Stimulated activated naive CD8-positive, alpha-beta T cell treated with anti-CD3 and anti-CD28 coated beads, Interleukin-15, Interleukin-2, amounts not matched to agents 100 ng/mL and 50 ng/mL, for 24 hours (primary cell): ENCODE measurements around the gene PDXK.
"Not testable (repeated sequence)": the region's sequence is repeated elsewhere in the genome, so short reads cannot be mapped to it uniquely, and the experiment has no call there.

Source experiments
- H3K27ac Mint-ChIP-seq: one replicate; pipeline ENCODE4 v1.8.0; 2021; ENCODE audit warnings: mild to moderate bottlenecking, mixed read lengths
- H3K27me3 Mint-ChIP-seq: one replicate; pipeline ENCODE4 v1.8.0; 2021; ENCODE audit warnings: mixed read lengths
- H3K36me3 Mint-ChIP-seq: one replicate; pipeline ENCODE4 v1.8.0; 2021; ENCODE audit warnings: low read depth, mixed read lengths
- H3K4me1 Mint-ChIP-seq: one replicate; pipeline ENCODE4 v1.8.0; 2021; ENCODE audit warnings: low read depth, mixed read lengths
- H3K4me3 Mint-ChIP-seq: one replicate; pipeline ENCODE4 v1.8.0; 2021; ENCODE audit warnings: mild to moderate bottlenecking, mixed read lengths
- H3K9me3 Mint-ChIP-seq: one replicate; pipeline ENCODE4 v1.8.0; 2021; ENCODE audit warnings: mixed read lengths

The PDXK gene

GRCh38 chr21:43708745-43709381 is 10.1 kb upstream of the PDXK start:
- peaks cover 10% of the 10 kb centered on the region for H3K27me3 Mint-ChIP-seq
- no peaks in the 10 kb centered on the region for H3K9me3 Mint-ChIP-seq
- H3K4me3 Mint-ChIP-seq = no peak overlapping the region
- no peaks in the 10 kb centered on the region for H3K36me3 Mint-ChIP-seq
- no peaks in the 10 kb centered on the region for H3K4me1 Mint-ChIP-seq
- H3K27ac Mint-ChIP-seq = no peak overlapping the region

DNA sequence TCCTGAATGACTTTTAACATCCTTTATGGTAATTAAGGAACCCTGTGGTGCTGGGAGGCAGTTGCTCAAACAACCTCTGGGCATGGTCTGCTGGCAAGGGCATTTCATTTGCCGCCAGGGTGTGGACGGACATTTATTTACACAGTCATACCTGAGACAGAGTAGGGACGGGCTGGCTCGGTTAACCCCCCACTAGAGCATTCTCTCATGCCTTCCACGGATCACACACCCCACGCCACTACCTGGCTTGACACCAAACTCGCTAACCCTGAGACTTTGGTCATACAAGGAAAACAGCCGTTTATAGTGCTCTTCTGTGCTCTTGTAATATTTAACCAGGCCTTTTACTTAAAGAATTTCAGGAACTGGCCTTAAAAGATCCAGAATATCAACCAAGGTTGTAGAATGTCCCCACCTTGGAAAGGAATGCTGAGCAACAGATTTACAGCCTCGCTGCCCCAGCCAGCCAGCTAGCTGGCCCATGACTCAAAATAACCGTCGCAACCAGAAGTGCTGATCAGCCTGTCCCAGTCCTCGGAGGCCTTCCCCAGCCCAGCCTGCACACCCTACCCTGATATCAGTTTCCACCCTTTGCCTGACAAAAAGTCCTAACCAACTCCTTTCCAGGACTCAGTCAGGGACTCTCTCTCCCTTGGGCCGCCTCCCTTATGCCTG is 6.5 kb upstream of the PDXK start:
- Mint-ChIP-seq H3K27me3 (peaks cover 10% of the 10 kb centered on the region), H3K9me3 (no peaks in the 10 kb centered on the region), H3K4me3 (no peak overlapping the region), H3K27ac (no peak overlapping the region), H3K36me3 (no peaks in the 10 kb centered on the region), H3K4me1 (peaks cover 12% of the 10 kb centered on the region)

DNA sequence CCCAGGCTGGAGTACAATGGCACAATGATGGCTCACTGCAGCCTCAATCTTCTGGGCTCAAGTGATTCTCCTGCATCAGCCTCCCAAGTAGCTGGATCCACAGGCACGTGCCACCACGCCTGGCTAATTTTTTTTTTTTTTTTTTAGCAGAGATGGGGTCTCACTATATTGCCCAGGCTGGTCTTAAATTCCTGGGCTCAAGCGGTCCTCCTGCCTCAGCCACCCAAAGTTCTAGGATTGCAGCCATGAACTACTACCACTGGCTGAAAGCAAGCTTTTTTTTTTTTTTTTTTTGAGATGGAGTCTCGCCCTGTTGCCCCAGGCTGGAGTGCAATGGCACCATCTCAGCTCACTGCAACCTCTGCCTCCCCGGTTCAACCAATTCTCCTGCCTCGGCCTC is 5.8 kb upstream of the PDXK start:
- H3K36me3 Mint-ChIP-seq, H3K4me3 Mint-ChIP-seq, H3K27ac Mint-ChIP-seq, H3K9me3 Mint-ChIP-seq: not testable (repeated sequence)
- Mint-ChIP-seq H3K4me1 (peaks cover 16% of the 10 kb centered on the region), H3K27me3 (peaks cover 14% of the 10 kb centered on the region)

GRCh38 chr21:43716376-43717165 is 2.4 kb upstream of the PDXK start:
- H3K27me3 Mint-ChIP-seq = peaks cover 10% of the 10 kb centered on the region
- peak overlapping the region; percentile 7 for H3K4me3 Mint-ChIP-seq
- H3K36me3 Mint-ChIP-seq = no peaks in the 10 kb centered on the region
- H3K27ac Mint-ChIP-seq = peak overlapping the region; percentile 67
- peaks cover 34% of the 10 kb centered on the region for H3K4me1 Mint-ChIP-seq
- H3K9me3 Mint-ChIP-seq = no peaks in the 10 kb centered on the region

DNA sequence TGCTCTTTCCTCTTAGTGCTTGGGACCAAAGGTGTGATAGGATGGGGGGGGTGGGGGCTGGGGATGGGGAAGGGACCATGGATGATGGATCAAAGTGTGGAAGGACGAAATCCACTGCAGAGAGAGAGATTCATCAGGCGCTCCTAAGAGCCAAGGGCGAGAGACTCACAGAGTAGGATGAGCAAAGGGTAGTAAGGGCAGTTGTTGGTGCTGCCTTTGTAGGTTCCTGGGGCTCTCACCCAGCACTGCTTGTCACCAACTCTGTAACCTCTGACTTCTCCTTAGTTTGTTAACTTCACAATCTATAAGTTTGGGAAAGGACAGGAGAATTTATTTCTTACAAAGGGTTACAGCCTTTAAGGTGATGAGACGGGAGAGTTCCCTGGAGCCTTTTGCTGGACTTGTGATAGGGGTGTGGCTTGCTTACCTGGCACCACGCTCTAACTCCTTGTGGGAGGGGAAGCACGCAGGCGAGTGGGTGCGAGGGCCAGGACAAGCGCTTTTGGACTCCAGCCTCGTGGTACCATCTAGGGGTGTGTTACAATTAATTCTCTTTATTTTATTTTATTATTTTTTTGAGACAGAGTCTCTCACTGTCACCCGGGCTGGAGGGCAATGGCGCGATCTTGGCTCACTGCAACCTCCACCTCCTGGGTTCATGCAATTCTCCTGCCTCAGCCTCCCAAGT is 1.6 kb upstream of the PDXK start:
- Mint-ChIP-seq H3K4me1 (peaks cover 34% of the 10 kb centered on the region), H3K9me3 (no peaks in the 10 kb centered on the region), H3K36me3 (no peaks in the 10 kb centered on the region), H3K4me3 (peak overlapping the region; percentile 52), H3K27me3 (peaks cover 4% of the 10 kb centered on the region), H3K27ac (peak overlapping the region; percentile 67)

DNA sequence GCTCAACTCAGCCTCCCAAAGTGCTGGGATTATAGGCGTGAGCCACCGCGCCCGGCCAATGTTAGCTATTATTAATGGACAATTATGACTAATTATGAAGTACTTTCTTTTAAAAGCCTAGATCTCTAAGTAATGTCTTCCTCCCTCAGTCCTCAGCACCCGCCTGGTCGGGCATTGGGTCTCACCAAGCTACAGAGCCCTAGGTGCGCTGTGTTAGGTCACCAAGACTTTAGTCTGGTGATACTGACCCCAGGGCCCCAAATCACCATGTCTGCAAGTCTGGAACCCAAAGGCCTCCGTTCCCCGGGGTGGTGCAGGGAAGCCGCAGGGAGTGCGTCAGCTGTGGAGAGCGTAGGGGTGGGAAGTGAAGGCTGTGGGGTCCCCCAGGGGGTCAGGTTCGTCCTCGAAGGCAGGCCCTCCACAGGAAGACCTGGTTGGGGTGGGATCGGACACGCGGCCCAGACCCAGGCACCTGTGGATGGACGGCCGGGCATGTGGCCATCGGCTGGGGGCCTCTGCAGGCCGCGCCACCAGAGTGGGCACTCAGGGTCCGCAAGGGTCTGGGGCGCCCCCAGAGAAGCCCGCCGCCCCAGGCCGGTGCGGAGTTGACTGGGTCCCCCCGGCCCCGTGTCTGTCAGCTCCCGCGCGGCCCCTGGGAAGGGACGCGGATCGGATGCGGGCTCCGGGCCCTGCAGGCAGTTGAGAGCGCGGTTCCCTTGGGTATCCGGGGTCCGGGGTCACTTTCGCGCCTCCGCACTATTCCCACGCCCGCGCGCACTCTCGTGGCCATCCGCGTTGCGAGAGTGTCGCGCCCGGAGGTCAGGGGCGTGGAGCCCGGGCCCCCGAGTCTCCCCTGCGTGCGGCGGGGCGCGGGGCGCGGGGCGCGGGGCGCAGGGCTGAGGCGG is 710 bp upstream of the PDXK start:
- H3K36me3 Mint-ChIP-seq = no peaks in the 10 kb centered on the region
- H3K4me1 Mint-ChIP-seq = peaks cover 38% of the 10 kb centered on the region
- peak overlapping the region; percentile 75 for H3K4me3 Mint-ChIP-seq
- no peaks in the 10 kb centered on the region for H3K9me3 Mint-ChIP-seq
- H3K27me3 Mint-ChIP-seq = peaks cover 4% of the 10 kb centered on the region
- H3K27ac Mint-ChIP-seq = peak overlapping the region; percentile 55

DNA sequence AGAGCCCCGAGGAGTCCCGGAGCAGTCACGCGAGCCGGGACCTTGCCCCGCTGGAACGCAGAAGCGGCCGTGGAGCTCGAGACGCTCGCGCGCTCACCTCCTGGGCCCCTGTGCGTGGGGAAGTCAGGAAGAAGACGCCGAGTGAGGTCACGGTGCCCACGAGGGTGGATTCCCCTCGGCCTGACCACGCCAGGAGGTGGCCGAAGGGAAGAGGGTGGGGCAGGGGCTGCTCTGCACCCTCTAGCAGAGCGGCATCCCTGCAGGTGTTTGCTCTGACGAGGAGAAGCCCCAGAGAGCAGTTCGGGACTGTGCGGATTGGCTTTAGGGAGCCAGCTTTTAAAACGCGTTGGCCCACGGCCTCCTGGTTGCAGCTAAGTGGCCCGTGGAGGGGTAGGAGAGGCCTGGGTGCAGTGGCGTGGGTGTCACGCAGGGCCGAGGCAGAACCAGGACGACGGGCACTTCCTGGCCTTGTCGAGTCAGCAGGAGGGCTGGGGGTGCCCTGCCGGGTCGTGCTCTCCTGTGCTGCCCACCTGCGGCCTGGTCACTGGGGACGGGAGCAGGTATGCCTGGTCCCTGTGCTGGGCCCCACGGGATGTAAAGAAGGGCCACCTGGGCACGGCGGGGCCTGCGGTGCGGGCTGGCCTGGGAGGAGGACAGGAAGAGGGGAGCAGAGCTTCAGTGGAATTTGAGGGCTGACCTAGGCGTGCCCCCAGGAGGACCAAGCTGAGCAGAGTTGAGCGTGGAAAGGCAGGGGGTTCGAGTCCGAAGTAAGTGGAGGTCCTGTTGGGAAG is 1.0 kb downstream of the PDXK start:
- Mint-ChIP-seq H3K4me1 (peaks cover 39% of the 10 kb centered on the region), H3K4me3 (peak overlapping the region; percentile 87), H3K27me3 (peaks cover 4% of the 10 kb centered on the region), H3K36me3 (no peaks in the 10 kb centered on the region), H3K27ac (peak overlapping the region; percentile 68), H3K9me3 (no peaks in the 10 kb centered on the region)

DNA sequence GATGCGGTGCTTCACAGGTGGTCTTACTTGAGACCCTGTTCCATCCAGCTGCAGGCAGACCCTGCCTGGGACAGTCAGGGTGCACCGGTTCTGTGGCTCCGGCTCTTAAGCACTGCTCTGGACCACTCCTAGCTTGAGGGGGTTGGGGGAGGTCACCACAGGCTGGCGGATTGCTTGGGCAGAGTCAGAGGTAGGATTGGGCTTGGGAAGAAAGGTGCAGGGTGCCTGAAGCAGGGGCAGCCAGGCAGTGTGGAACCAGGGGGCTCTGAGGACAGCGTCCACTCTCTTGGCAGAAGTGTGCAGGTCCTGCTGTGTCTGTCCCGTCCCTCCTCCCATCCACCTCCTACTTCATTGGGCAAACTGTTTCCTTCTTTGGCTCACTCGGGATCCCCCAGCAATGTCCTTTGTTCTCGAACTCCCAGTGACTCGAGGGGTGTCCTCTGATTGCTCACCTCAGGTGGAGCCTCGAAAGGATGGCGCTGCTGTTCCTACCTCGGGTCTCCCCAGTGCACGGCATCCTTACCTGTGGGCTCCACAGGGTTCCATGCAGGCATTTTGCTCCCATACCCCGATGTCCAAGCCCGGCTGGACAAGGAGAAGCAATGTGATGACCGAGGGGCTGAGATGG is 1.7 kb downstream of the PDXK start:
- H3K27ac Mint-ChIP-seq = no peak overlapping the region
- H3K4me3 Mint-ChIP-seq = peak overlapping the region; percentile 87
- peaks cover 4% of the 10 kb centered on the region for H3K27me3 Mint-ChIP-seq
- H3K9me3 Mint-ChIP-seq = no peaks in the 10 kb centered on the region
- no peaks in the 10 kb centered on the region for H3K36me3 Mint-ChIP-seq
- peaks cover 46% of the 10 kb centered on the region for H3K4me1 Mint-ChIP-seq

GRCh38 chr21:43721206-43721605 is 2.3 kb downstream of the PDXK start:
- H3K27ac Mint-ChIP-seq = no peak overlapping the region
- peaks cover 51% of the 10 kb centered on the region for H3K4me1 Mint-ChIP-seq
- no peaks in the 10 kb centered on the region for H3K36me3 Mint-ChIP-seq
- peaks cover 4% of the 10 kb centered on the region for H3K27me3 Mint-ChIP-seq
- H3K9me3 Mint-ChIP-seq = no peaks in the 10 kb centered on the region
- peak overlapping the region; percentile 87 for H3K4me3 Mint-ChIP-seq

- Mint-ChIP-seq H3K27ac (no peak overlapping the region), H3K9me3 (no peaks in the 10 kb centered on the region), H3K4me3 (no peak overlapping the region), H3K36me3 (no peaks in the 10 kb centered on the region), H3K4me1 (peaks cover 50% of the 10 kb centered on the region), H3K27me3 (peaks cover 4% of the 10 kb centered on the region)
These were observed 3.0 kb downstream of the PDXK start for GRCh38 chr21:43721939-43722338.

DNA sequence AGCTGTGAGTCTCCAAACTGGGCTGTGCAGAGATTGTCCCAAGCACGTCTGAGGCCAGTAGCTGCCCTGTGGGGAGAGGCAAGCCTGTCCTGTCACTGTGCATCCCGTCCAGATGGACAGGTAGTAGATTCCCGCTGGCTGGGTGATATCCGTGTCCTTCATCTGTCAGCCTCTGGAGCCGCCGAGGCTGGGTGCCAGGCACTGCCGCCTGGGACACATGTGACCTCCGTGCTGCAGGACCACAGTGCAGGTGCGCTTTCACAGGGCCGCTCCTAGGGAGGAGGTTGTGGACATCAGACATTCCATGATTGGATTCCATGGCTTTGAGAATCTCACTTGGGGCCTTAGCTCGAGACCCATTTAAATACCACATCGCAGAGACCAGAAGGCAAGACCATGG is 4.7 kb downstream of the PDXK start:
- no peaks in the 10 kb centered on the region for H3K36me3 Mint-ChIP-seq
- no peak overlapping the region for H3K4me3 Mint-ChIP-seq

DNA sequence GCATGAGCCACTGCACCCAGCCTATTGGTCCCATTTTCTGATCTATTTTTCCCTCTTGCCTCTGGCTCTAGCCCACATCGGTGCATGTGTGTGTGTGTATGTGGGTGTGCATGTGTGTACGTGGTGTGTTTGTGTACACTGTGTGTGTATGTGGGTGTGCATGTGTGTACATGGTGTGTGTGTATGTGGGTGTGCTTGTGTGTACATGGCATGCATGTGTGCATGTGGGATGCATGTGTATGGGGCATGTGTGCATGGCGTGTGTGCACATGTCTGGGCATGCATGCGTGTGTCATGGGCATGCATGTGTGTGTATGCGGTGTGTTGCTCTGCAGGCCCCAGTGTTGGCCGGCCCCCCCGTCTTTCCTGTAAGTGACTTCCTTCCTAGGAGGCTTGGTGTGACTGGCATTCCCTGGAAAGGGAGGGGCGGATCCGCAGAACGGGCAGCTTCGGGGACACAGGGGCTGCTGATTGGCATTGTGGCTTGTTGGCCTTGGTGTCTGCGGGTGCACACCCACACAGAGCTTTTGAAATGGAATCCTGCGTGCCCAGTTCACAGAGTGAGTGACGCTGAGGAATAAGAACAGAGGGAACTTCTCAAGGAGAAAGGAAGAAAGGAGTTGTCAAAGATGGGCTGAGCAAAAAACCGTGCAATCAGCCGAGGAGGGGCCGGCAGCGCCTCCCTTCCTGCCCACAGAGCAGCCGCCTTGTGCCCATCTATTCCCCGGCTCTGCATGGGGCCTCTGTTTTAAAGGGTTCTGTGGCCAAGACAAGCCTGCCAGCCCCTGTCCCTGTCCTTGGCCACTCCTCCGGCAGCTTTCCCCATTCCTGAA is 8.0 kb downstream of the PDXK start:
- peaks cover 59% of the 10 kb centered on the region for H3K4me1 Mint-ChIP-seq

More for the DNA sequence above, 4.7 kb downstream of the PDXK start:
- Mint-ChIP-seq H3K27me3 (no peaks in the 10 kb centered on the region), H3K27ac (no peak overlapping the region), H3K4me1 (peaks cover 57% of the 10 kb centered on the region), H3K9me3 (no peaks in the 10 kb centered on the region)

More for the DNA sequence above, 8.0 kb downstream of the PDXK start:
- Mint-ChIP-seq H3K4me3 (peak overlapping the region; percentile 27), H3K36me3 (no peaks in the 10 kb centered on the region), H3K27ac (no peak overlapping the region), H3K27me3 (no peaks in the 10 kb centered on the region), H3K9me3 (no peaks in the 10 kb centered on the region)
